22Rv1 (cell line): ENCODE results near the gene SKA3.

ENCODE experiments used
- H3K27ac ChIP-seq: fragments of 450-650 bp; 2 replicates; pipeline ENCODE4 v1.5.1; 2017
- CTCF ChIP-seq: fragments of 450-650 bp; IDR thresholded peaks from 2 replicates; pipeline ENCODE4 v1.5.1; 2017; ENCODE audit warnings: mild to moderate bottlenecking
- ZFX ChIP-seq: fragments of 450-650 bp; IDR thresholded peaks from 2 replicates; pipeline ENCODE4 v1.6.1; 2017; ENCODE audit warnings: antibody characterized with exemption, borderline replicate concordance

The SKA3 gene

DNA sequence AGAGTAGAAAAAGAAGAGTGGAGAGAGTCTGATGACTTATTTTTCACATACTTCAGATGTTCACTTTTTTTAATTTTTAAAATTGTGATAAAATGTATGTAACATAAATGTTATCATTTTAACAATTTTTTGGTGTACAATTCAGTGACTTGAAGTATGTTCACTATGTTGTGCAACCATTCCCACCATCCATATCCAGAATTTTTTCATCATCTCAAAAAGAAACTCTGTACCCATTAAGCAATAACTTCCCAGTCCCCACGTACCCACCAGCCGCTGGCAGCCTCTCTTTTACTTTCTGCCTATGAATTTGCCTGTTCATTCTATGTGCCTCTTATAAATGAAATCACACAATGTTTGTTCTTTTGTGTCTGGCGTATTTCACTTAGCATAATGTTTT lies 43.3 kb downstream of the SKA3 start:
- H3K27ac ChIP-seq = no peak overlapping the region
- TF ChIP-seq CTCF (no peak), ZFX (no peak)

GRCh38 chr13:21130116-21130515 lies 46.2 kb downstream of the SKA3 start:
- TF ChIP-seq CTCF (no peak), ZFX (no peak)
- no peak overlapping the region for H3K27ac ChIP-seq

DNA sequence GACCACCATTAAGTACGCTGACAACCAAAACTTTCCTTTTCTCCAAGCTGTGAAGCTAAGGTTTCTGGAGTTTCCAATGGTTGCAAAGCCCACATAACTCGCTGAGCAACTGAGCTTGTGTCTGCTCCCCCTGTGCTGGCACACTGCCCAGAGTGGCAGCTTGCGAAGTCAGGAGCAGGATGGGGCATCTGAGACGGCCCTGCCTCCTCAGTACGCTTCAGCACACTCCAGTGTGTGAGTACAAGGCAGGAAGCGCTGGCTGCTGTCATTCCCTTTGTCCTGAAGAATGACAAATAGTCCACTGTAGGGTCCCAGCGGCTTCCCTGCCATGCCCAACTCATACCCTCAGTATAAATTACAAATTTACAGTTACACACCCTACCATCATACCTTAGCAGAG lies 51.5 kb downstream of the SKA3 start:
- TF ChIP-seq ZFX = no peak
- no peak for TF ChIP-seq CTCF
- no peak overlapping the region for H3K27ac ChIP-seq

DNA sequence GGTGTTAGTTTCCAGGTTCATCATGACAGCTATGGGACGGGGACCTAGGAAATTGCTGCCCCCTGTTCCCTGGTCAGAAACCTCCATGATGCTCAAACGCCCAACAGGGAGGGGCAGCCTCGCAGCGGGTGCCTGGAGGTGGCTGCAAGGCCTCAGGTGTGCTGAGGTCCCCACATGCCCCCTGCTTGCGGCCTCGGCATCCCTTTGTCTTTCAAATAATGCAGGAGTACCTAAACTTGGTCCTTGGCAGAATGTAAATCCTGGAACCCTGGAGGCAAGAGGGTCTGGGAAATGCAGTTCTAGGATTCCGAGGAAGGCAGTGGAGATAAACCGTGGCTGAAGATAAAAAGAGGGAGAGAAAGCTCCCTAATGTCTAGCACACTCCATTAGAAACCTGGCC lies 52.4 kb downstream of the SKA3 start:
- no peak overlapping the region for H3K27ac ChIP-seq
- TF ChIP-seq ZFX (no peak), CTCF (no peak)

- no peak overlapping the region for H3K27ac ChIP-seq
- TF ChIP-seq CTCF = no peak
- no peak for TF ChIP-seq ZFX
Measured at GRCh38 chr13:21121616-21122015, 54.7 kb downstream of the SKA3 start.

DNA sequence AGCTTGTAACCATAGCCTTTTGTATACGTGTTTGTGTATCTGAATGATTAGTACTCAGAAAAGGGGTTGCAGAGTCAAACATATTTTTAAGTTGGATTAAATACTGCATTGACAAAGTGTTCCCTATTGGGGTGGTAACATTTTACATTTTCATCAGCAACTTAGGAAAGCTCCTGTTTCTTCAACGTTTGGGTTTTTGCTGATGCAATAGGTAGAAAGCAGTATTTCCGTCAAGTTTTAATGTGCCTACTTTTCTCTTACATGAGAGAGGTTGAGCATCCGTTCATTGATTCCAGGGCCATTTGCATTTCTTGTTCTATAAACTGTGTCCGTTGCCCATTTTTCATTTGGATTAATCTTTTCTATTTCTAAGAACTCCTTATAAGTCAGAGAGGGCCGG lies 56.2 kb downstream of the SKA3 start:
- H3K27ac ChIP-seq = no peak overlapping the region
- TF ChIP-seq CTCF = no peak
- TF ChIP-seq ZFX = no peak

- H3K27ac ChIP-seq = no peak overlapping the region
- TF ChIP-seq ZFX (no peak), CTCF (no peak)
Measured at GRCh38 chr13:21119526-21119925, 56.8 kb downstream of the SKA3 start.

DNA sequence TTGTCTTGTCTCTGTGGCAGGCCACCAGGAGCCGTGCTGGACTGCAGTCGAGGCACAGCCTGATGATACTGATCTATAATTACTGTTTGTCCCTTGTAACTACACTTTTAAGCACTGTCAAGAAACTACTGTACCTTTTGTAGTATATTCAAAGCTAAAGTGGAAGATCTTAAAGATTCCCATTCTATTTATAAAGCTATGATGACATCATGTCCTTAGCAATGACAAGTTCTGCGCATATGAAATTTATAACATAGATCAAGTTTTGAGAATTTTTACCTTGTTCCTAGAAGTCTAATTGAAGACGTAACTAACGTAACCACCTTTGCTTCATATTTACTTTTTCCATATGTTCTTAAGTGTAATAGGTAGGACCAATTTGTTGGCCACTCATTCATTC lies 58.2 kb downstream of the SKA3 start:
- TF ChIP-seq ZFX = no peak
- TF ChIP-seq CTCF = no peak

More for the DNA sequence above, 58.2 kb downstream of the SKA3 start:
- H3K27ac ChIP-seq = no peak overlapping the region
